ENCODE measurements around the gene IQSEC3.
A peak's percentile ranks its signal among the peaks of the same experiment; 100 is the strongest.

IQSEC3 gene

GRCh38 chr12:202081-202731 is 135.6 kb downstream of the IQSEC3 start:
- Mint-ChIP-seq H3K27ac (no peak overlapping the region), H3K4me3 (peak overlapping the region; percentile 78), H3K9me3 (peaks cover 4% of the 10 kb centered on the region), H3K27me3 (ENCODE audit: low read depth, poor library complexity) (peaks cover 88% of the 10 kb centered on the region), H3K36me3 (ENCODE audit: low read depth) (no peaks in the 10 kb centered on the region), H3K4me1 (peaks cover 43% of the 10 kb centered on the region)
- TF ChIP-seq, protein P1, sequence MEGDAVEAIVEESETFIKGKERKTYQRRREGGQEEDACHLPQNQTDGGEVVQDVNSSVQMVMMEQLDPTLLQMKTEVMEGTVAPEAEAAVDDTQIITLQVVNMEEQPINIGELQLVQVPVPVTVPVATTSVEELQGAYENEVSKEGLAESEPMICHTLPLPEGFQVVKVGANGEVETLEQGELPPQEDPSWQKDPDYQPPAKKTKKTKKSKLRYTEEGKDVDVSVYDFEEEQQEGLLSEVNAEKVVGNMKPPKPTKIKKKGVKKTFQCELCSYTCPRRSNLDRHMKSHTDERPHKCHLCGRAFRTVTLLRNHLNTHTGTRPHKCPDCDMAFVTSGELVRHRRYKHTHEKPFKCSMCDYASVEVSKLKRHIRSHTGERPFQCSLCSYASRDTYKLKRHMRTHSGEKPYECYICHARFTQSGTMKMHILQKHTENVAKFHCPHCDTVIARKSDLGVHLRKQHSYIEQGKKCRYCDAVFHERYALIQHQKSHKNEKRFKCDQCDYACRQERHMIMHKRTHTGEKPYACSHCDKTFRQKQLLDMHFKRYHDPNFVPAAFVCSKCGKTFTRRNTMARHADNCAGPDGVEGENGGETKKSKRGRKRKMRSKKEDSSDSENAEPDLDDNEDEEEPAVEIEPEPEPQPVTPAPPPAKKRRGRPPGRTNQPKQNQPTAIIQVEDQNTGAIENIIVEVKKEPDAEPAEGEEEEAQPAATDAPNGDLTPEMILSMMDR (IDR thresholded peaks at IDR 0.05): no peak
- DNase-seq: peak; percentile 22

GRCh38 chr12:203074-203461 is 136.5 kb downstream of the IQSEC3 start:
- H3K27ac Mint-ChIP-seq: no peak overlapping the region
- H3K9me3 Mint-ChIP-seq: peaks cover 4% of the 10 kb centered on the region
- H3K4me1 Mint-ChIP-seq: peaks cover 47% of the 10 kb centered on the region
- H3K27me3 Mint-ChIP-seq (ENCODE audit: low read depth, poor library complexity): peaks cover 81% of the 10 kb centered on the region
- peak overlapping the region; percentile 78 for H3K4me3 Mint-ChIP-seq
- H3K36me3 Mint-ChIP-seq (ENCODE audit: low read depth): no peaks in the 10 kb centered on the region
- no peak for DNase-seq
- TF ChIP-seq, protein P1 (IDR thresholded peaks at IDR 0.05): no peak

DNA sequence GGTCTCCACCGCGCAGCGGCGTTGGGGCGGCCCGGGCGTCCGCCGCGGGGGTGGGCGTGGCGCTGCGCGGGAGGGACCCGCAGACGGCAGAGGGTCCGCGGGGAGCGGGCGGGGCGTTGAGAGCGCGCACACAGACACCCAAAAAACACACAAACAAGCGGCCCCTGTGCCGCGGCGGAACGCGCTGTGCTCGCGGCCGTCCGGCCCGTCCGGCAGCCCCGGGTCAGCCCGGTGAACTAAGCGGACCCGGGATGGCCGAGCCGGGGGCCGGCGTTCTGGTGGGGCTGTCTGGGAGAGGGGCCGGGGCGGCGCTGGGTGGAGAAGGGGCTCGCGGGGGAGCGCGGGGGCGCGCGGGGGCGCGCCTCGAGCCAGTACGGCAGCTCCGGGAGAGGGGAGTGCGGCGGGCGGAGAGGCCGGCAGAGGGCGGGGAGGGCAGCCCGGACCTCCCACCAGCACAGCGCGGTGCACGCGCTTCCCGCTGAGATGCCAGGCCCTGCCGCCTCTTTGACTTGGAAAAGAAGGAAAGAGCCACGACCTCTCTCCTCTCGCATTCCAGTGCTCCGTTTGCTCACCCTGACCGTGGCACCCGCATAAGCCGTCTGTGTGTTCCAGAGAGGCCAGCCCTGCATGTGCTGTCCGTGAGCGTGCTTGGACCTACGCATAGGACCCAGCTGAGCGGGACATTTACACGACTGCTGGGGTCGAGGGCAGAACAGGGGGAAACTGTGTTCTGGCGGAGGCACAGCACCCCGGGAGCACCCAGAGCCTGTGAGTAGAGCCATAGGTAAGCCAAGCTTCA is 137.1 kb downstream of the IQSEC3 start:
- Mint-ChIP-seq H3K27ac (no peak overlapping the region), H3K9me3 (peaks cover 4% of the 10 kb centered on the region), H3K27me3 (ENCODE audit: low read depth, poor library complexity) (peaks cover 75% of the 10 kb centered on the region), H3K4me3 (peak overlapping the region; percentile 80), H3K36me3 (ENCODE audit: low read depth) (no peaks in the 10 kb centered on the region), H3K4me1 (peaks cover 49% of the 10 kb centered on the region)
- TF ChIP-seq, protein P1 (IDR thresholded peaks at IDR 0.05): peak; percentile 19
- peak; percentile 83 for DNase-seq

GRCh38 chr12:204261-204678 is 137.7 kb downstream of the IQSEC3 start:
- Mint-ChIP-seq H3K4me1 (peaks cover 53% of the 10 kb centered on the region), H3K9me3 (peaks cover 4% of the 10 kb centered on the region), H3K27me3 (ENCODE audit: low read depth, poor library complexity) (peaks cover 71% of the 10 kb centered on the region), H3K4me3 (peak overlapping the region; percentile 80), H3K36me3 (ENCODE audit: low read depth) (no peaks in the 10 kb centered on the region), H3K27ac (no peak overlapping the region)
- no peak for DNase-seq
- TF ChIP-seq, protein P1 (IDR thresholded peaks at IDR 0.05): no peak

GRCh38 chr12:205026-205425 is 138.5 kb downstream of the IQSEC3 start:
- Mint-ChIP-seq H3K36me3 (ENCODE audit: low read depth) (no peaks in the 10 kb centered on the region), H3K4me3 (no peak overlapping the region), H3K9me3 (peaks cover 4% of the 10 kb centered on the region), H3K4me1 (peaks cover 53% of the 10 kb centered on the region), H3K27ac (no peak overlapping the region), H3K27me3 (ENCODE audit: low read depth, poor library complexity) (peaks cover 65% of the 10 kb centered on the region)
- TF ChIP-seq, protein P1 (IDR thresholded peaks at IDR 0.05): no peak
- DNase-seq: no peak
